K562 (cell line): Measurements from ENCODE around the gene DHRS13. TPM values are rescaled to one million over a fixed set of nuclear protein-coding genes. Genes with fewer than 3 reads are reported as not detected.

Experiments used
- LCOR ChIP-seq: sonication (generic); formaldehyde crosslinking; IDR thresholded peaks from 2 replicates; pipeline ENCODE4 v1.8.0; 2022; ENCODE audit warnings: mild to moderate bottlenecking, missing genetic modification reagents
- NR4A1 ChIP-seq, 2 experiments: fragments of 250-450 bp in 1 of 2; fragments of 450-650 bp in 1 of 2; sonication (Bioruptor Pico) in 1 of 2; IDR thresholded peaks; 2 replicates each; pipeline versions ENCODE4 v1.4.0 to v1.6.1; 2016 to 2020; ENCODE audit warnings: mild to moderate bottlenecking in 2 of 2, missing compliant biosample characterization in 1 of 2, missing genetic modification characterization in 1 of 2, moderate library complexity in 1 of 2
- OTX1 ChIP-seq: fragments of 450-650 bp; formaldehyde crosslinking; IDR thresholded peaks from 2 replicates; pipeline ENCODE4 v1.4.0; 2022; ENCODE audit warnings: mild to moderate bottlenecking
- PTRF ChIP-seq: fragments of 450-650 bp; IDR thresholded peaks from 2 replicates; pipeline ENCODE4 v1.6.1; 2016; ENCODE audit warnings: mild to moderate bottlenecking, missing genetic modification characterization, missing compliant biosample characterization
- RB1 ChIP-seq: fragments of 450-650 bp; IDR thresholded peaks from 2 replicates; pipeline ENCODE4 v1.6.1; 2017; ENCODE audit warnings: low read depth, mild to moderate bottlenecking
- RBM25 ChIP-seq: fragments of 200-400 bp; formaldehyde crosslinking; IDR thresholded peaks from 2 replicates; pipeline ENCODE4 v1.6.1; 2018; ENCODE audit warnings: low read length, low read depth, moderate library complexity; ENCODE audit not compliant: severe bottlenecking
- ZKSCAN1 ChIP-seq: fragments of 150-350 bp; IDR thresholded peaks from 2 replicates; pipeline ENCODE4 v1.6.1; 2016; ENCODE audit warnings: low read depth, low read length
- ZNF124 ChIP-seq: sonication (generic); formaldehyde crosslinking; IDR thresholded peaks from 2 replicates; pipeline ENCODE4 v1.8.1; 2022; ENCODE audit warnings: missing genetic modification reagents
- ZNF134 ChIP-seq: fragments of 250-450 bp; sonication (Bioruptor Pico); conservative IDR thresholded peaks from 2 replicates; pipeline ENCODE4 v1.4.0; 2020
- ZSCAN29 ChIP-seq: fragments of 450-650 bp; IDR thresholded peaks from 2 replicates; pipeline ENCODE4 v1.6.1; 2017
- polyA plus RNA-seq, 8 experiments: library from polyadenylated mRNA; depleted of rRNA in 4 of 8; stranded (reverse) in 5 of 8; unstranded in 3 of 8; fragments of >200 nt; fragmentation: Nextera tagmentation in 2 of 8; fragmentation: Illumina TruSeq in 1 of 8; extraction: Ambion mirVana in 2 of 8; extraction: Trizol in 1 of 8; gene quantifications; 2 replicates each; pipeline versions ENCODE4 v1.2.1 to v1.2.3, GENCODE V29; 2011 to 2014; ENCODE audit warnings: inconsistent platforms in 1 of 8, missing spikeins in 1 of 8
- total RNA-seq, 7 experiments: library from RNA; depleted of rRNA in 6 of 7; stranded (reverse); fragments of >200 nt in 6 of 7; fragmentation: Illumina TruSeq in 2 of 7; extraction: Trizol in 2 of 7; gene quantifications; 2 replicates each; pipeline versions ENCODE4 v1.2.1 to v1.2.3, GENCODE V29; 2011 to 2021; ENCODE audit warnings: low replicate concordance in 1 of 7
- TF ChIP-seq, protein P1 (sequence below), 2 experiments: fragments of 450-650 bp in 1 of 2; sonication (generic) in 1 of 2; formaldehyde crosslinking in 1 of 2; IDR thresholded peaks; 2 replicates each; pipeline versions ENCODE4 v1.7.1 to v1.9.0; 2016 to 2022; ENCODE audit warnings: inconsistent platforms in 1 of 2, mild to moderate bottlenecking in 1 of 2, missing genetic modification reagents in 1 of 2
- TF ChIP-seq, protein P2 (sequence below): fragments of 150-350 bp; IDR thresholded peaks from 2 replicates; pipeline ENCODE4 v1.6.1; 2014; ENCODE audit warnings: low read depth, mild to moderate bottlenecking, low read length, borderline replicate concordance
- TF ChIP-seq, protein P3 (sequence below): fragments of 250-450 bp; sonication (Bioruptor Pico); IDR thresholded peaks from 2 replicates; pipeline ENCODE4 v1.8.0; 2021; ENCODE audit warnings: moderate library complexity, mild to moderate bottlenecking, inconsistent platforms

DHRS13 gene
- total and polyA plus RNA-seq, 9 of the 15 experiments (the other 6 are each of a cell fraction or from before 2014, with no cell fraction given): 0.32 to 52.3 (median 34.3) TPM; not detected in 1

DNA sequence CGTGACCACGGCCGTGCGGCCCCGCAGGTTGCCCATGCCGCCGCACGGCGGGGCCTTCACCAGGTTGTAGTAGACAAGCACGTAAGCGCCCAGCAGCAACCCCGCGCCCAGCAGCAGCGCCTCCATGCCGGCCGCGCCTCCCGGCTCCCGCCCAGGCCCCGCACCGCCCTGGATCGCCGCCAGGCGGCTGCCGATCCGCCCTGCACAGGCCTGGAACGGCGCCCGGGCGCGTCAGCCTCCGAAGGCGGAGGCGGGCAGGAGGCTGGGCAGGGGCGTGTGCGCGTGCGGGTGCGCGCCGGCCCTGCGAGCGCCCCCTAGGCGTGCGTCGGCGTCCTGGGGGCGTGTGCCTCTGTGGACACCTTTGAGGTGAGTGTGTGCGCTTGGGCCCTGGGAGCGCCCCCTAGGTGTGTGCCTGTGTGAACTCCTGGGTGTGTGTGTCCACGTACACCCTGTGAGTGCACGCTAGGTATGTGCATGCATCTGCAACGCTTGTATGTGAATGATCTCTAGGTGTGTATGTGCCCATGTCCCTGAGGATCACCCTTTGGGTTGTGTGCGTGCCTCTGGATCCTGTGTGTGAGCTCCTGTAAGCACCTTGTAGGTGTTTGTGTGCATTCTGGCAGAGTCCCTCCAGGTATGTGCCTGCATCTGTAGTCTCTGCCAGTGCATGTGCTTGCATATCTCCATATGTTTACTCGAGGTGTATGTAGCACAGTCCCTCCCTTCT is at the start of gene DHRS13 (continued):
- TF ChIP-seq, protein P1, sequence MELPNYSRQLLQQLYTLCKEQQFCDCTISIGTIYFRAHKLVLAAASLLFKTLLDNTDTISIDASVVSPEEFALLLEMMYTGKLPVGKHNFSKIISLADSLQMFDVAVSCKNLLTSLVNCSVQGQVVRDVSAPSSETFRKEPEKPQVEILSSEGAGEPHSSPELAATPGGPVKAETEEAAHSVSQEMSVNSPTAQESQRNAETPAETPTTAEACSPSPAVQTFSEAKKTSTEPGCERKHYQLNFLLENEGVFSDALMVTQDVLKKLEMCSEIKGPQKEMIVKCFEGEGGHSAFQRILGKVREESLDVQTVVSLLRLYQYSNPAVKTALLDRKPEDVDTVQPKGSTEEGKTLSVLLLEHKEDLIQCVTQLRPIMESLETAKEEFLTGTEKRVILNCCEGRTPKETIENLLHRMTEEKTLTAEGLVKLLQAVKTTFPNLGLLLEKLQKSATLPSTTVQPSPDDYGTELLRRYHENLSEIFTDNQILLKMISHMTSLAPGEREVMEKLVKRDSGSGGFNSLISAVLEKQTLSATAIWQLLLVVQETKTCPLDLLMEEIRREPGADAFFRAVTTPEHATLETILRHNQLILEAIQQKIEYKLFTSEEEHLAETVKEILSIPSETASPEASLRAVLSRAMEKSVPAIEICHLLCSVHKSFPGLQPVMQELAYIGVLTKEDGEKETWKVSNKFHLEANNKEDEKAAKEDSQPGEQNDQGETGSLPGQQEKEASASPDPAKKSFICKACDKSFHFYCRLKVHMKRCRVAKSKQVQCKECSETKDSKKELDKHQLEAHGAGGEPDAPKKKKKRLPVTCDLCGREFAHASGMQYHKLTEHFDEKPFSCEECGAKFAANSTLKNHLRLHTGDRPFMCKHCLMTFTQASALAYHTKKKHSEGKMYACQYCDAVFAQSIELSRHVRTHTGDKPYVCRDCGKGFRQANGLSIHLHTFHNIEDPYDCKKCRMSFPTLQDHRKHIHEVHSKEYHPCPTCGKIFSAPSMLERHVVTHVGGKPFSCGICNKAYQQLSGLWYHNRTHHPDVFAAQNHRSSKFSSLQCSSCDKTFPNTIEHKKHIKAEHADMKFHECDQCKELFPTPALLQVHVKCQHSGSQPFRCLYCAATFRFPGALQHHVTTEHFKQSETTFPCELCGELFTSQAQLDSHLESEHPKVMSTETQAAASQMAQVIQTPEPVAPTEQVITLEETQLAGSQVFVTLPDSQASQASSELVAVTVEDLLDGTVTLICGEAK (IDR thresholded peaks at IDR 0.05): 0 out of 2 replicates have a peak, but pooled peaks have one; percentile 6
- TF ChIP-seq, protein P1 (CRISPR knock-in tag; IDR thresholded peaks at IDR 0.05): no peak
- TF ChIP-seq NR4A1 (CRISPR knock-in tag; IDR thresholded peaks at IDR 0.05) (no peak; the same call in 1 of the 2 replicates), NR4A1 (tag; IDR thresholded peaks at IDR 0.05) (peak; percentile 65; the same call in 1 of the 2 replicates), ZNF134 (CRISPR knock-in tag) (no peak), RB1 (peak; percentile 99), ZKSCAN1 (0 out of 2 replicates have a peak, but pooled peaks have one; percentile 60), LCOR (CRISPR knock-in tag) (no peak), OTX1 (CRISPR knock-in tag) (0 out of 2 replicates have a peak, but pooled peaks have one; percentile 13), ZNF124 (no peak), PTRF (no peak), ZSCAN29 (no peak), RBM25 (peak; percentile 95)
- TF ChIP-seq, protein P2, sequence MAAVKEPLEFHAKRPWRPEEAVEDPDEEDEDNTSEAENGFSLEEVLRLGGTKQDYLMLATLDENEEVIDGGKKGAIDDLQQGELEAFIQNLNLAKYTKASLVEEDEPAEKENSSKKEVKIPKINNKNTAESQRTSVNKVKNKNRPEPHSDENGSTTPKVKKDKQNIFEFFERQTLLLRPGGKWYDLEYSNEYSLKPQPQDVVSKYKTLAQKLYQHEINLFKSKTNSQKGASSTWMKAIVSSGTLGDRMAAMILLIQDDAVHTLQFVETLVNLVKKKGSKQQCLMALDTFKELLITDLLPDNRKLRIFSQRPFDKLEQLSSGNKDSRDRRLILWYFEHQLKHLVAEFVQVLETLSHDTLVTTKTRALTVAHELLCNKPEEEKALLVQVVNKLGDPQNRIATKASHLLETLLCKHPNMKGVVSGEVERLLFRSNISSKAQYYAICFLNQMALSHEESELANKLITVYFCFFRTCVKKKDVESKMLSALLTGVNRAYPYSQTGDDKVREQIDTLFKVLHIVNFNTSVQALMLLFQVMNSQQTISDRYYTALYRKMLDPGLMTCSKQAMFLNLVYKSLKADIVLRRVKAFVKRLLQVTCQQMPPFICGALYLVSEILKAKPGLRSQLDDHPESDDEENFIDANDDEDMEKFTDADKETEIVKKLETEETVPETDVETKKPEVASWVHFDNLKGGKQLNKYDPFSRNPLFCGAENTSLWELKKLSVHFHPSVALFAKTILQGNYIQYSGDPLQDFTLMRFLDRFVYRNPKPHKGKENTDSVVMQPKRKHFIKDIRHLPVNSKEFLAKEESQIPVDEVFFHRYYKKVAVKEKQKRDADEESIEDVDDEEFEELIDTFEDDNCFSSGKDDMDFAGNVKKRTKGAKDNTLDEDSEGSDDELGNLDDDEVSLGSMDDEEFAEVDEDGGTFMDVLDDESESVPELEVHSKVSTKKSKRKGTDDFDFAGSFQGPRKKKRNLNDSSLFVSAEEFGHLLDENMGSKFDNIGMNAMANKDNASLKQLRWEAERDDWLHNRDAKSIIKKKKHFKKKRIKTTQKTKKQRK: no peak
- TF ChIP-seq, protein P3, sequence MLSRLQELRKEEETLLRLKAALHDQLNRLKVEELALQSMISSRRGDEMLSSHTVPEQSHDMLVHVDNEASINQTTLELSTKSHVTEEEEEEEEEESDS (CRISPR knock-in tag): no peak
